GM10847 (cell line): ENCODE data around the gene TSACC.

Experiments used
- POLR2A ChIP-seq: IDR thresholded peaks from 2 replicates; pipeline ENCODE4 v1.6.1; 2011; ENCODE audit not compliant: insufficient read length; ENCODE audit errors: extremely low read depth

The TSACC gene

GRCh38 chr1:156367383-156368156 lies 29.2 kb downstream of the TSACC start:
- no peak for TF ChIP-seq POLR2A

GRCh38 chr1:156368157-156368658 lies 29.9 kb downstream of the TSACC start:
- no peak for TF ChIP-seq POLR2A

DNA sequence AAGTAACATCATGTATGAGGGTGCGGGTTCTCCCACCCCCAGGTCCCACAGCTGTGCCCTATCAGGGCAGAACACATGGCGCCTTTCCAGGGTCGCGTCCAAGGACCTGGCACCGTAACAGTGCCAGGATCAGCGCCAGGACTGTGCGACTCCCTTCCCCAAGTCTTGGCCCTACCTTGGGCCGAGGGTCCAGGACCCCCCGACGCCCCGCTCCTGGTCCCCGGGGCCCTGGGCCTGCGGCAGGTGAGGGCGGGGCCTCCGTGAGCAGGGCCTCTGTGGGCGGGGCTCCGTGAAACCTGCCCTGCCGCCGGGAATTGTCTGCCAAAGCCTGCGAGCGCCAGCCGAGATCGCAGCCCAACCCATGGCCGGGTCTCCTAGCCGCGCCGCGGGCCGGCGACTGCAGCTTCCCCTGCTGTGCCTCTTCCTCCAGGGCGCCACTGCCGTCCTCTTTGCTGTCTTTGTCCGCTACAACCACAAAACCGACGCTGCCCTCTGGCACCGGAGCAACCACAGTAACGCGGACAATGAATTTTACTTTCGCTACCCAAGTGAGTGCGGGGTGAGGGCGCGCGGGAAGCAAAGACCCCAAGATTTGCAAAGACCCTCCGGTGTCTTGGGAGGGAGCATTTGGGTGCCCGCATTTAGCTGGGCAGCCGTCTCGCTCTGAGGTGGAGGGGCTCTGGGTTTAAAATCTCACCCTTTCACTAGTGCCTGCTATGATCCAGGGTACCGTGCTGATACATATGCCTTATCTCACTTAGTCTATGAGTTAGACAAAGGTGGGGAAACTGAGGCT lies 30.8 kb downstream of the TSACC start, which contains the start of gene RHBG:
RHBG (plus strand) TSS at position 323 of the 796 bp plus-strand sequence; CDS start at position 362, 39 bp downstream.
- no peak for TF ChIP-seq POLR2A

GRCh38 chr1:156371553-156372264 lies 33.4 kb downstream of the TSACC start:
- TF ChIP-seq POLR2A = no peak

- TF ChIP-seq POLR2A = no peak
Observed at GRCh38 chr1:156372265-156372586, 33.9 kb downstream of the TSACC start.

GRCh38 chr1:156372876-156373275 lies 34.5 kb downstream of the TSACC start:
- TF ChIP-seq POLR2A = no peak

DNA sequence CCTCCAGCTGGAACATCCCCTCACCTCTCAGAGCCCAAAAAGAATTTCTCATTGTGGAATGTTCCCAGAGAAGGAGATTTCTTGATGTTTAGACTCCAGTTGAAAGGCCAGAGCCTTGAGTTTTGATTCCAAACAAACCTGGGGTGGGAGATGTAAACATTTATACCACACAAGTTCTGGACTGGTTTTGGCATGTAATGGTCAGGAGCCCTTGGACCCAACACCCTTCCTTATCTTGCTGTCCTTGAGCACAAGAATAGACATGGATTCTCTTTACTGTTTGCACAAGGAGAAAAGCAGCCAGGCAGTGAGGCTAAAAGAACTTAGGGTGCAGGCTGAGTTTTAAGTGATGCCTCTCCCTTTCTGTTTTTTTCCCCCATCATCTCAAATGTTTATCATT lies 35.2 kb downstream of the TSACC start:
- TF ChIP-seq POLR2A = no peak

- no peak for TF ChIP-seq POLR2A
Observed at GRCh38 chr1:156376146-156376545, 37.8 kb downstream of the TSACC start.

DNA sequence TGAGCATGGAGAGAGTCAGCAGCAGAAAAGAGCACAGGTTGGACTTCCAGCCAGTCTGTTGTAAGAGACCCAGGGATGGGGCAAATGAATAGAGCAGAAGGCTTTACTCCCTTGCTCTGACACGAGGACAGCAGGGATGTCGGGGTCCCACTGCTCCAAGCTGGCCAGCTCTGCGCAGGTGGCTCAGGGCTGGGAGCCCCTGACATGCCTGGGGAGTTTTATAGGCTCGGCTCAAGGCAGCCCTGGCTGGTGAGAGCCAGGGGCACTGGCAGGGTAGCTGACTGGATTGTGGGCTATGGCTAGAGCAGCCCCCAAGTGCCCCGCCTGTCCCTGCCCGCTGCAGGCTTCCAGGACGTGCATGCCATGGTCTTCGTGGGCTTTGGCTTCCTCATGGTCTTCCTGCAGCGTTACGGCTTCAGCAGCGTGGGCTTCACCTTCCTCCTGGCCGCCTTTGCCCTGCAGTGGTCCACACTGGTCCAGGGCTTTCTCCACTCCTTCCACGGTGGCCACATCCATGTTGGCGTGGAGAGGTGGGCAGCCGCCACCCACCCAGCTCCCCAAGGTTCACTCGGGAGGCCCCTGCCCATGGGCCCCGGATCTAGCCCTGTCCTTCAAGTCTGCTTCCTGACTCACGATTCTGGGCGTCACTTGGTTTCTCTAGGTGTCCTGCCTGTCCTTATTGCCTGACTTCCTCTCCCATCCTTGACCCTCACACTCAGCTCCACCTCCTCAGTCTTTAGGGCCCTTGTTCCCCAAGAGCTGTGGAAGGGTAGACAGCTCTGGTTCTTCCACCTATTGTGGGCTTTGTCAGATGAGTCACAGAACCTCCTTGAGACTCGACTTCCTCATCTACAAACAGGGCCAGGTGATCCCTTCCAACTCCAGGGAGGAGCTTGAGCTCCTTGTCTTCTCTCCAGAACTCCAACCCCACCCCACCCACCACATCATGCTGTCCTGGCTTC lies 38.9 kb downstream of the TSACC start:
- no peak for TF ChIP-seq POLR2A

DNA sequence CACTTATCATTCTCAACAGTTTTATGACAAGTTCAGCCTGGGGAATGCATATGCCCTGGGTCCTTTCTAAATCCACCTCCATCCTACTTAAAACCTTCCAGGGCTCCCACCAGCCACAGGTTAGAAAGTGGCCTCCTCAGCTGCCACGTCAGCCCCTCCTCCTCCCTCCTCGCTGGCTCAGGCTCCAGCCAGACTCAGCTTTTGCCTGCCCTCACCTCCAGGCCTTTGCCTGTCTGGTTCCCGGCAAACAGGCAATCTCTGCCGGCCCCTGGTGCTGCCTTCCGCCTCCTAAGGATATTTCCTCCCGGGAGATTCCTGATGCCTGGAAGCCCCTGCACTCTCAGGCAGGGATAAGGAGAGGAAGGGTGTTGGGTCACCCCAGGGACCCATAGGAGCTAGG lies 40.2 kb downstream of the TSACC start:
- TF ChIP-seq POLR2A = no peak

DNA sequence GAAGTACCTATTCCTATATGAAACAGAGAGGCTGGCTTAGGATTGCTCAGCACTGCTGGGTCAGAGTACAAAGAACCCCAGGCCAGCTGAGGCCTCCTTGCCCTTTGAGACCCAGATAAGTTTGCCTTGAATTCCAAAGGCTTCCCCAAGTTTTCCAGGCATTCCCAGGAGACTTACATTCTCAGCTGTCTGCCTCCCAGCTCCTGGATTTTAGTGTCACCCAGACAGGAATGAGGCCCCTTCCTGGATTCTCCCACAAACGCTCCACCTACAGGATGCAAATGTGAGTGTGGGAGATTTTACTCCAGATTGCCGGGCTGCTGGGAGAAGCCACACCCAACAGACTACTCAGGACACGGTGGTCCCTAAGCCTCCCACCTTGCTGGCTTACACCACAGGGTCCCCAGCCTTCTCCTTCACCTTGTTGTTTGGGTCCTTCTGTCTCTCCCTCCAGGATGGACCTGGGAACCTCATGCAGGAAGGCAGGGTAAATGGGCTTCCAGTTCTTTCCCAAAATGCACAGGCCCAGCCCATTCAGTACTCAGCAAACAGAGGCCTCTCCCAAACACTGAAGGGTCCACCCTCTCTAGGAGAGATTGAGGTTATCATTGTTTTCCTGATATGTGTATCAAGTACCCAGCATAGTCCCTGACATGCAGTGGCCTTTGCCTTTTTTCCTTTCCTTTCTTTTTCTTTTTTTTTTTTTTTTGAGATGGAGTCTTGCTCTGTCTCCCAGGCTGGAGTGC lies 41.3 kb downstream of the TSACC start:
- TF ChIP-seq POLR2A = no peak

DNA sequence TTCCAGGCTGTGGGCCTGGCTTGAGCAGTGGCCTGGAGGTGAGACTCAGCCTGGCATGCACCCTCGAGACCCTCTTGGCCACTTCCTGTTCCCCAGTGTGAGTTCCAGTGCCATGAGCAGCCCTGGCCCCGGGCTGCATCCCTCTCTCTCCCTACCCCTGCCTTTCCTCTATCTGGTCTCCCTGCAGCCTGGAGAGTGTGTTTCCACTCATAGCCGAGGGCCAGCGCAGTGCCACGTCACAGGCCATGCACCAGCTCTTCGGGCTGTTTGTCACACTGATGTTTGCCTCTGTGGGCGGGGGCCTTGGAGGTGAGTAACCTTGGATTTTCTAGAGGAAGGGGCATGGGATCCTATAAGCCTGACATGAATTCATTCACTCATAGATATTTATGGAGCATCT lies 44.2 kb downstream of the TSACC start:
- TF ChIP-seq POLR2A = no peak

DNA sequence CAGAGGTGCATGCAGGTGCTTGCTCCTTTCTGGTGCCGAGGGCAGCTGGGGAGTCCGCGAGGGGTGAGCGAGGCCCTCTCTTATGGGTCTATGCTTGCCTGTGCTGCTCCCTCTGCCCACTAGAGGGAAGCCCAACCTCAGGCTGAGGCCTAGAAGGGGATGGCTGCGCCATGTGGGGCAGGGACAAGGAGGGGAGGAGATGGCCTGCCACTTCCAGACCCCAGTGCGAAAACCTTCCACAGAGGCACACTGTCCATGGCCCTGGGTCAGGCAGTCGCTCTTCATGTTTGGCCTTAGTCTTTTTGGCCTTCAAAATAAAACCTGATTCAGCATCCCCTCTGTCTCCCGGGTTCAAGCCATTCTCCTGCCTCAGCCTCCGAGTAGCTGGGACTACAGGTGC lies 44.7 kb downstream of the TSACC start:
- TF ChIP-seq POLR2A = no peak

- no peak for TF ChIP-seq POLR2A
Observed at GRCh38 chr1:156384007-156384406, 45.7 kb downstream of the TSACC start.

GRCh38 chr1:156384658-156385057 lies 46.3 kb downstream of the TSACC start:
- no peak for TF ChIP-seq POLR2A
